HepG2 (cell line): ENCODE measurements around the gene TRPC4AP. TPM values are rescaled to one million over a fixed set of nuclear protein-coding genes. Genes with fewer than 3 reads are reported as not detected.

Experiments
- AGO1 ChIP-seq: fragments of 200-400 bp; formaldehyde crosslinking; IDR thresholded peaks from 2 replicates; pipeline ENCODE4 v1.6.1; 2017; ENCODE audit warnings: mild to moderate bottlenecking, low read depth, low read length, moderate library complexity; ENCODE audit not compliant: poor library complexity, severe bottlenecking
- CHD2 ChIP-seq: IDR thresholded peaks from 2 replicates; pipeline ENCODE4 v1.6.1; 2011; ENCODE audit warnings: low read depth, low read length, improper control_type of control experiment
- GMEB2 ChIP-seq: IDR thresholded peaks from 2 replicates; pipeline ENCODE4 v1.6.1; 2016; ENCODE audit warnings: missing biosample characterization, missing genetic modification reagents, low read depth
- KDM3A ChIP-seq: IDR thresholded peaks from 2 replicates; pipeline ENCODE4 v1.6.1; 2018; ENCODE audit warnings: low read depth, missing compliant biosample characterization
- KLF9 ChIP-seq: IDR thresholded peaks from 2 replicates; pipeline ENCODE4 v1.6.1; 2016; ENCODE audit warnings: low read depth
- MIER2 ChIP-seq: IDR thresholded peaks from 2 replicates; pipeline ENCODE4 v1.6.1; 2016; ENCODE audit warnings: missing biosample characterization, missing genetic modification reagents
- MTF2 ChIP-seq: sonication (generic); formaldehyde crosslinking; IDR thresholded peaks from 2 replicates; pipeline ENCODE4 v1.5.0; 2020; ENCODE audit warnings: missing genetic modification reagents, borderline replicate concordance
- PTBP1 ChIP-seq: fragments of 200-400 bp; formaldehyde crosslinking; IDR thresholded peaks from 2 replicates; pipeline ENCODE4 v1.6.1; 2018; ENCODE audit warnings: low read length, low read depth; ENCODE audit not compliant: poor library complexity, severe bottlenecking
- RERE ChIP-seq: IDR thresholded peaks from 2 replicates; pipeline ENCODE4 v1.6.1; 2016; ENCODE audit warnings: low read depth, missing genetic modification reagents, missing compliant biosample characterization
- SP2 ChIP-seq: sonication (generic); formaldehyde crosslinking; IDR thresholded peaks from 2 replicates; pipeline ENCODE4 v1.5.1; 2020; ENCODE audit warnings: mild to moderate bottlenecking, missing genetic modification reagents
- TIGD3 ChIP-seq: sonication (generic); formaldehyde crosslinking; IDR thresholded peaks from 2 replicates; pipeline ENCODE4 v1.5.1; 2020; ENCODE audit warnings: mild to moderate bottlenecking, missing genetic modification reagents, borderline replicate concordance
- ZBTB42 ChIP-seq: sonication (generic); formaldehyde crosslinking; IDR thresholded peaks from 2 replicates; pipeline ENCODE4 v1.5.0; 2020; ENCODE audit warnings: mild to moderate bottlenecking, missing genetic modification reagents
- ZFP36L1 ChIP-seq: sonication (generic); formaldehyde crosslinking; IDR thresholded peaks from 2 replicates; pipeline ENCODE4 v1.8.0; 2022; ENCODE audit warnings: mild to moderate bottlenecking, missing genetic modification reagents, moderate library complexity
- ZKSCAN5 ChIP-seq: sonication (generic); formaldehyde crosslinking; IDR thresholded peaks from 2 replicates; pipeline ENCODE4 v1.5.1; 2020; ENCODE audit warnings: mild to moderate bottlenecking, missing genetic modification reagents
- ZNF713 ChIP-seq: sonication (generic); formaldehyde crosslinking; IDR thresholded peaks from 2 replicates; pipeline ENCODE4 v1.4.0; 2020; ENCODE audit warnings: mild to moderate bottlenecking, missing genetic modification reagents
- ZSCAN31 ChIP-seq: sonication (generic); formaldehyde crosslinking; IDR thresholded peaks from 2 replicates; pipeline ENCODE4 v1.5.0; 2020; ENCODE audit warnings: low read depth, mild to moderate bottlenecking, missing genetic modification reagents
- polyA plus RNA-seq, 8 experiments: library from polyadenylated mRNA; depleted of rRNA in 3 of 8; stranded (reverse) in 7 of 8; unstranded in 1 of 8; fragments of >200 nt; fragmentation: Illumina TruSeq in 4 of 8; extraction: Trizol in 4 of 8; gene quantifications; 2 replicates each; pipeline versions ENCODE4 v1.2.1 to v1.2.3, GENCODE V29; 2011 to 2016; ENCODE audit warnings: low read depth in 4 of 8, missing spikeins in 1 of 8, mixed read lengths in 1 of 8; ENCODE audit not compliant: insufficient read depth in 1 of 8
- total RNA-seq, 5 experiments: library from RNA; depleted of rRNA; stranded (reverse); fragments of >200 nt; fragmentation: Illumina TruSeq; extraction: Trizol; gene quantifications; 2 replicates each; pipeline ENCODE4 v1.2.3, GENCODE V29; 2016; ENCODE audit warnings: low read depth in 1 of 5
- TF ChIP-seq, protein P1 (sequence below): sonication (generic); formaldehyde crosslinking; IDR thresholded peaks from 2 replicates; pipeline ENCODE4 v1.5.1; 2020; ENCODE audit warnings: missing genetic modification reagents, mild to moderate bottlenecking, borderline replicate concordance

TRPC4AP gene
- total and polyA plus RNA-seq, 2 of the 13 experiments (the other 11 are each of a cell fraction or from before 2014, with no cell fraction given): 136 to 137 TPM

DNA sequence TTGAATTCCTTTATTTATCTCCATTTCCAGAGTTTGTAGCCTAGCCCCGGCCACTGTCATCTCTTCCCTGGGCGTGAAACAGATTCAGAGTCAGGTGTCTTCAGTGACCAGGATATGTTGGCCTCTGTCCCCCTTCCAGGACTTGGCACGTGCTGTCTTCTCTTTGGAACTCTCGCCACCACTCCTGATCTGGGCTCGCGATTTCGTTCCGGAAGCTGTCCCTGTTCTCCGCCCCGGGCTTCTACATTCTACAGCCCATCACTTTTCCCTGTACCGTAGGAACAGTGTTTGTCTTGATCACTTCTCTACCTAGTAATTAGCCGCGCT is 137.7 kb downstream of the TRPC4AP start (continued):
- TF ChIP-seq RERE (CRISPR knock-in tag) (peak; percentile 3; the same call in 1 of the 2 replicates), ZFP36L1 (CRISPR knock-in tag) (0 out of 2 replicates have a peak, but pooled peaks have one; percentile 17), AGO1 (no peak), KLF9 (CRISPR knock-in tag) (no peak), ZNF713 (CRISPR knock-in tag) (no peak), ZKSCAN5 (CRISPR knock-in tag) (no peak), CHD2 (peak; percentile 51; the same call in 1 of the 2 replicates), MIER2 (CRISPR knock-in tag) (no peak), ZBTB42 (CRISPR knock-in tag) (no peak), GMEB2 (CRISPR knock-in tag) (no peak), ZSCAN31 (CRISPR knock-in tag) (no peak), MTF2 (CRISPR knock-in tag) (no peak), TIGD3 (CRISPR knock-in tag) (no peak), SP2 (CRISPR knock-in tag) (no peak), KDM3A (CRISPR knock-in tag) (no peak), PTBP1 (no peak)
- TF ChIP-seq, protein P1, sequence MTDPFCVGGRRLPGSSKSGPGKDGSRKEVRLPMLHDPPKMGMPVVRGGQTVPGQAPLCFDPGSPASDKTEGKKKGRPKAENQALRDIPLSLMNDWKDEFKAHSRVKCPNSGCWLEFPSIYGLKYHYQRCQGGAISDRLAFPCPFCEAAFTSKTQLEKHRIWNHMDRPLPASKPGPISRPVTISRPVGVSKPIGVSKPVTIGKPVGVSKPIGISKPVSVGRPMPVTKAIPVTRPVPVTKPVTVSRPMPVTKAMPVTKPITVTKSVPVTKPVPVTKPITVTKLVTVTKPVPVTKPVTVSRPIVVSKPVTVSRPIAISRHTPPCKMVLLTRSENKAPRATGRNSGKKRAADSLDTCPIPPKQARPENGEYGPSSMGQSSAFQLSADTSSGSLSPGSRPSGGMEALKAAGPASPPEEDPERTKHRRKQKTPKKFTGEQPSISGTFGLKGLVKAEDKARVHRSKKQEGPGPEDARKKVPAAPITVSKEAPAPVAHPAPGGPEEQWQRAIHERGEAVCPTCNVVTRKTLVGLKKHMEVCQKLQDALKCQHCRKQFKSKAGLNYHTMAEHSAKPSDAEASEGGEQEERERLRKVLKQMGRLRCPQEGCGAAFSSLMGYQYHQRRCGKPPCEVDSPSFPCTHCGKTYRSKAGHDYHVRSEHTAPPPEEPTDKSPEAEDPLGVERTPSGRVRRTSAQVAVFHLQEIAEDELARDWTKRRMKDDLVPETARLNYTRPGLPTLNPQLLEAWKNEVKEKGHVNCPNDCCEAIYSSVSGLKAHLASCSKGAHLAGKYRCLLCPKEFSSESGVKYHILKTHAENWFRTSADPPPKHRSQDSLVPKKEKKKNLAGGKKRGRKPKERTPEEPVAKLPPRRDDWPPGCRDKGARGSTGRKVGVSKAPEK (CRISPR knock-in tag): 0 out of 2 replicates have a peak, but pooled peaks have one; percentile 16
